PC-3 (cell line): Measurements from ENCODE around the gene SLC43A1. TPM values are rescaled to one million over a fixed set of nuclear protein-coding genes. Genes with fewer than 3 reads are reported as not detected.
A peak's percentile ranks its signal among the peaks of the same experiment; 100 is the strongest.

ENCODE experiments used
- ATAC-seq: fragments of 200-7000 bp; cut with Tn5 transposase; 2 replicates; pipeline ENCODE4 v1.9.1; 2020; ENCODE audit warnings: mild to moderate bottlenecking, moderate library complexity
- BruUV-seq: library from RNA; stranded (reverse); fragments of 400-500 nt; replicated peaks from 2 replicates; lab custom pipeline; 2021; lab: Mats Ljungman, UMichigan
- CTCF ChIA-PET: fragments of 300-600 bp; sonication (Branson Sonifier 250); formaldehyde crosslinking; loops from one replicate; lab custom pipeline; 2022; ENCODE audit warnings: antibody characterized with exemption; lab: Charles Lee
- POLR2A ChIA-PET: fragments of 300-600 bp; sonication (Branson Sonifier 250); formaldehyde crosslinking; loops from one replicate; lab custom pipeline; 2022; ENCODE audit warnings: antibody characterized with exemption; ENCODE audit not compliant: unreplicated experiment; lab: Charles Lee
- DNase-seq: peaks from one replicate; pipeline ENCODE4 v3.0.0-alpha.2; 2015
- H2AFZ ChIP-seq: fragments of 300-600 bp; sonication (generic); 2 replicates; pipeline ENCODE4 v1.6.0; 2016; ENCODE audit warnings: antibody characterized with exemption, low read length
- H3F3A ChIP-seq: fragments of 300-600 bp; sonication (generic); one replicate; pipeline ENCODE4 v1.6.0; 2017; ENCODE audit warnings: antibody characterized with exemption, low read length, control low read depth, mild to moderate bottlenecking; ENCODE audit not compliant: unreplicated experiment
- H3K27ac ChIP-seq: fragments of 300-600 bp; sonication (generic); 2 replicates; pipeline ENCODE4 v1.5.1; 2016; ENCODE audit warnings: mild to moderate bottlenecking, low read length
- H3K27me3 ChIP-seq: fragments of 300-600 bp; sonication (generic); 2 replicates; pipeline ENCODE4 v1.6.1; 2016; ENCODE audit warnings: low read length, mixed read lengths
- H3K36me3 ChIP-seq: fragments of 300-600 bp; sonication (generic); 2 replicates; pipeline ENCODE4 v1.6.1; 2016; ENCODE audit warnings: low read depth, mixed run types, low read length, mixed read lengths
- H3K4me1 ChIP-seq: fragments of 300-600 bp; sonication (generic); 2 replicates; pipeline ENCODE4 v1.5.1; 2016; ENCODE audit warnings: low read length; ENCODE audit not compliant: insufficient read depth
- H3K4me2 ChIP-seq: fragments of 300-600 bp; sonication (generic); 2 replicates; pipeline ENCODE4 v1.6.0; 2016; ENCODE audit warnings: low read length
- H3K4me3 ChIP-seq: fragments of 300-600 bp; sonication (generic); 2 replicates; pipeline ENCODE4 v1.5.1; 2016; ENCODE audit warnings: mild to moderate bottlenecking, low read length, mixed read lengths
- H3K79me2 ChIP-seq: fragments of 300-600 bp; sonication (generic); 2 replicates; pipeline ENCODE4 v1.6.1; 2017; ENCODE audit warnings: low read length, mixed read lengths
- H3K9ac ChIP-seq: fragments of 300-600 bp; sonication (generic); 2 replicates; pipeline ENCODE4 v1.6.0; 2016; ENCODE audit warnings: mild to moderate bottlenecking, low read length
- H3K9me2 ChIP-seq: fragments of 300-600 bp; sonication (generic); replicated peaks from 2 replicates; pipeline ENCODE4 v1.6.1; 2016; ENCODE audit warnings: mixed run types, low read length, mixed read lengths
- H3K9me3 ChIP-seq: fragments of 300-600 bp; sonication (generic); 2 replicates; pipeline ENCODE4 v1.6.1; 2016; ENCODE audit warnings: low read length, mixed read lengths
- H4K20me1 ChIP-seq: fragments of 300-600 bp; sonication (generic); 2 replicates; pipeline ENCODE4 v1.6.1; 2016; ENCODE audit warnings: low read length, mixed read lengths
- EZH2 ChIP-seq: fragments of 300-600 bp; sonication (generic); IDR thresholded peaks from one replicate; pipeline ENCODE4 v1.6.1; 2017; ENCODE audit warnings: antibody characterized with exemption, mild to moderate bottlenecking, low read length; ENCODE audit not compliant: unreplicated experiment
- EZH2phosphoT487 ChIP-seq: fragments of 300-600 bp; sonication (generic); IDR thresholded peaks from 2 replicates; pipeline ENCODE4 v1.6.1; 2018; ENCODE audit warnings: mild to moderate bottlenecking, antibody characterized with exemption, low read length, borderline replicate concordance
- intact Hi-C: fragments of 100-400 bp; cut with micrococcal nuclease; formaldehyde crosslinking; loops from 2 replicates; pipeline ENCODE4 v1.9.0; 2023
- total RNA-seq: library from RNA; depleted of rRNA; stranded (reverse); fragments of >200 nt; gene quantifications from 2 replicates; pipeline ENCODE4 v1.2.3, GENCODE V29; 2014
- TF ChIP-seq, protein P1 (sequence below): fragments of 300-600 bp; sonication (generic); conservative IDR thresholded peaks from 2 replicates; pipeline ENCODE4 v1.5.1; 2017; ENCODE audit warnings: antibody characterized with exemption, low read depth, mild to moderate bottlenecking, low read length

SLC43A1 gene
- total RNA-seq, 1 experiment from 2014 or later: 12.4 TPM

GRCh38 chr11:57477507-57478189 is 37.9 kb downstream of the SLC43A1 start:
- TF ChIP-seq EZH2phosphoT487: no peak
- TF ChIP-seq, protein P1, sequence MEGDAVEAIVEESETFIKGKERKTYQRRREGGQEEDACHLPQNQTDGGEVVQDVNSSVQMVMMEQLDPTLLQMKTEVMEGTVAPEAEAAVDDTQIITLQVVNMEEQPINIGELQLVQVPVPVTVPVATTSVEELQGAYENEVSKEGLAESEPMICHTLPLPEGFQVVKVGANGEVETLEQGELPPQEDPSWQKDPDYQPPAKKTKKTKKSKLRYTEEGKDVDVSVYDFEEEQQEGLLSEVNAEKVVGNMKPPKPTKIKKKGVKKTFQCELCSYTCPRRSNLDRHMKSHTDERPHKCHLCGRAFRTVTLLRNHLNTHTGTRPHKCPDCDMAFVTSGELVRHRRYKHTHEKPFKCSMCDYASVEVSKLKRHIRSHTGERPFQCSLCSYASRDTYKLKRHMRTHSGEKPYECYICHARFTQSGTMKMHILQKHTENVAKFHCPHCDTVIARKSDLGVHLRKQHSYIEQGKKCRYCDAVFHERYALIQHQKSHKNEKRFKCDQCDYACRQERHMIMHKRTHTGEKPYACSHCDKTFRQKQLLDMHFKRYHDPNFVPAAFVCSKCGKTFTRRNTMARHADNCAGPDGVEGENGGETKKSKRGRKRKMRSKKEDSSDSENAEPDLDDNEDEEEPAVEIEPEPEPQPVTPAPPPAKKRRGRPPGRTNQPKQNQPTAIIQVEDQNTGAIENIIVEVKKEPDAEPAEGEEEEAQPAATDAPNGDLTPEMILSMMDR: no peak
- no peak for TF ChIP-seq EZH2
- H3K36me3 ChIP-seq: no peaks in the 10 kb centered on the region
- no peak overlapping the region for H3K4me2 ChIP-seq
- no peaks in the 10 kb centered on the region for H3F3A ChIP-seq
- CTCF ChIA-PET: interaction anchor here (0.6 to 1.0 kb wide), 2 partner anchors 132 to 171 kb away, joined by 3 read pairs; no protein-coding TSS in a partner anchor
- no peaks in the 10 kb centered on the region for H3K27me3 ChIP-seq
- H3K9ac ChIP-seq: no peak overlapping the region
- H3K4me1 ChIP-seq: peaks cover 29% of the 10 kb centered on the region
- no peak overlapping the region for H3K4me3 ChIP-seq
- ATAC-seq (peak; percentile 29), DNase-seq (peak; percentile 61)
- no peaks in the 10 kb centered on the region for H4K20me1 ChIP-seq
- POLR2A ChIA-PET: interaction anchor here (0.6 kb wide), 1 partner anchor 84 kb away, joined by 3 read pairs; no protein-coding TSS in a partner anchor
- H3K79me2 ChIP-seq: no peaks in the 10 kb centered on the region
- no peaks in the 10 kb centered on the region for H3K9me2 ChIP-seq
- H3K9me3 ChIP-seq: no peaks in the 10 kb centered on the region
- no peak overlapping the region for H3K27ac ChIP-seq
- intact Hi-C loops: loop anchor here (5.0 kb wide), 1 partner anchor 50 kb away; no protein-coding TSS in a partner anchor
- H2AFZ ChIP-seq: no peak overlapping the region
- BruUV-seq: no TSS peak

- DNase-seq (peak; percentile 66), ATAC-seq (peak; percentile 69)
- Histone ChIP-seq H3K4me2 (peak overlapping the region; percentile 83), H3F3A (no peaks in the 10 kb centered on the region), H3K9ac (peak overlapping the region; percentile 45), H3K4me3 (peak overlapping the region; percentile 61), H3K9me3 (no peaks in the 10 kb centered on the region), H3K27me3 (no peaks in the 10 kb centered on the region), H3K36me3 (no peaks in the 10 kb centered on the region), H3K27ac (no peak overlapping the region), H2AFZ (peak overlapping the region; percentile 84), H4K20me1 (no peaks in the 10 kb centered on the region), H3K4me1 (peaks cover 29% of the 10 kb centered on the region), H3K9me2 (no peaks in the 10 kb centered on the region), H3K79me2 (no peaks in the 10 kb centered on the region)
- no peak for TF ChIP-seq EZH2phosphoT487
- TF ChIP-seq, protein P1: peak; percentile 61; the same call in 1 of the 2 replicates
- BruUV-seq: no TSS peak
- POLR2A ChIA-PET: interaction anchor here (0.6 to 0.7 kb wide), 2 partner anchors 83 to 84 kb away, joined by 3 to 7 read pairs; no protein-coding TSS in a partner anchor
- intact Hi-C loops: loop anchor here (5.0 kb wide), 1 partner anchor 50 kb away; no protein-coding TSS in a partner anchor
- CTCF ChIA-PET: interaction anchor here (0.6 to 1.4 kb wide), 6 partner anchors 16 to 172 kb away, joined by 3 to 7 read pairs (median 3); no protein-coding TSS in a partner anchor
Measured at GRCh38 chr11:57476757-57477506, 38.6 kb downstream of the SLC43A1 start.
